Lower leg skin (tissue), 3 donors: ENCODE data around the gene OR13C9.

Source experiments
- CTCF ChIP-seq, 3 donors: fragments of 450-650 bp; IDR thresholded peaks; one replicate each; pipeline ENCODE4 v1.5.1; 2016; ENCODE audit warnings: antibody characterized with exemption in 3 of 3, mild to moderate bottlenecking in 3 of 3, moderate library complexity in 2 of 3
- POLR2A ChIP-seq, 2 donors: fragments of 450-650 bp; IDR thresholded peaks; one replicate each; pipeline ENCODE4 v1.6.1; 2016 to 2017; ENCODE audit warnings: antibody characterized with exemption in 2 of 2, mild to moderate bottlenecking in 1 of 2, moderate library complexity in 1 of 2

GRCh38 chr9:104575456-104575855 lies 42.5 kb downstream of the OR13C9 start:
- TF ChIP-seq CTCF (IDR thresholded peaks at IDR 0.05) (no peak), POLR2A (IDR thresholded peaks at IDR 0.05) (no peak)
